ENCODE measurements around the gene ANTXR2. TPM values are rescaled to one million over a fixed set of nuclear protein-coding genes. Genes with fewer than 3 reads are reported as not detected.

ANTXR2 gene
- total and polyA plus RNA-seq, 2 donors (not counting 1 experiment from before 2014, with no cell fraction given), result 85.3 to 135 TPM

DNA sequence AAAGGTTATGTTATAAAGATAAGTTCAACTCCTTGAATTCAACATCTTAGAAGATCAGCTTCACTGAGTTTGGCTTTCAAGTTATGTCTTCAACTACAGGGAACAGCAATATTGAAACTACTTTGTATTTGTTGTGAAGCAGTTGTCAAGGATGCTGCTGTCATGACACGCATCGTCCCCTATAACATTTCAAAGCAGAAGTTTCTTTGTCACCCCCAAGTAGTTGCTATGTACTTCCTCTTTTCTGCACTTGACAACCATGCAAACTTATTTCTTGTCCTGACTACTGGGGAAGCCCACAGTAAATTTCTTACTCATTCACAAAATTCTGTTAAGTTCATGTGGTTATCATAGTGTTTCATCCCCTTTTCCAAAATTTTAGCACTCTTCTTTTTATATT lies 14.3 kb downstream of the ANTXR2 start:
- no peaks in the 10 kb centered on the region for H3K4me1 ChIP-seq (ENCODE audit: control insufficient read depth, extremely low read depth, insufficient read depth, low read length)
- no peaks in the 10 kb centered on the region for H3K9me3 ChIP-seq (ENCODE audit: control insufficient read depth, insufficient read depth, low read depth, low read length)
- TF ChIP-seq, protein P1, sequence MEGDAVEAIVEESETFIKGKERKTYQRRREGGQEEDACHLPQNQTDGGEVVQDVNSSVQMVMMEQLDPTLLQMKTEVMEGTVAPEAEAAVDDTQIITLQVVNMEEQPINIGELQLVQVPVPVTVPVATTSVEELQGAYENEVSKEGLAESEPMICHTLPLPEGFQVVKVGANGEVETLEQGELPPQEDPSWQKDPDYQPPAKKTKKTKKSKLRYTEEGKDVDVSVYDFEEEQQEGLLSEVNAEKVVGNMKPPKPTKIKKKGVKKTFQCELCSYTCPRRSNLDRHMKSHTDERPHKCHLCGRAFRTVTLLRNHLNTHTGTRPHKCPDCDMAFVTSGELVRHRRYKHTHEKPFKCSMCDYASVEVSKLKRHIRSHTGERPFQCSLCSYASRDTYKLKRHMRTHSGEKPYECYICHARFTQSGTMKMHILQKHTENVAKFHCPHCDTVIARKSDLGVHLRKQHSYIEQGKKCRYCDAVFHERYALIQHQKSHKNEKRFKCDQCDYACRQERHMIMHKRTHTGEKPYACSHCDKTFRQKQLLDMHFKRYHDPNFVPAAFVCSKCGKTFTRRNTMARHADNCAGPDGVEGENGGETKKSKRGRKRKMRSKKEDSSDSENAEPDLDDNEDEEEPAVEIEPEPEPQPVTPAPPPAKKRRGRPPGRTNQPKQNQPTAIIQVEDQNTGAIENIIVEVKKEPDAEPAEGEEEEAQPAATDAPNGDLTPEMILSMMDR (conservative IDR thresholded peaks at IDR 0.05 in 1 of 2, IDR thresholded peaks at IDR 0.05 in 1 of 2; ENCODE audit: low read depth in 1 of 2, low read length in 2 of 2), result no peak
- no peak for TF ChIP-seq EZH2 (IDR thresholded peaks at IDR 0.05; ENCODE audit: low read length, missing control alignments)
- H4K20me1 ChIP-seq (ENCODE audit: control insufficient read depth, extremely low read depth, insufficient read depth, low read length), result no peaks in the 10 kb centered on the region
- DNase-seq (ENCODE audit: low read depth in 2 of 2), result peak in 1 of 2 donors; percentile 11
- peak overlapping the region; percentile 30 for H3K27ac ChIP-seq (ENCODE audit: insufficient read depth, low read length)
- H3K79me2 ChIP-seq (ENCODE audit: control insufficient read depth, insufficient read depth, low read length), result peaks cover 26% of the 10 kb centered on the region
- no peak overlapping the region for H2AFZ ChIP-seq (ENCODE audit: low read length)
- H3K27me3 ChIP-seq (ENCODE audit: control insufficient read depth, insufficient read depth, low read length), result no peaks in the 10 kb centered on the region
- H3K4me3 ChIP-seq (replicated peaks in 1 of 4; ENCODE audit: control extremely low read depth in 1 of 4, insufficient read depth in 1 of 4, low read depth in 3 of 4, low read length in 4 of 4), result no peak overlapping the region
- no peak overlapping the region for H3K4me2 ChIP-seq (ENCODE audit: extremely low read depth, insufficient read depth, low read length)
- H3K9ac ChIP-seq (ENCODE audit: insufficient read depth, low read length), result no peak overlapping the region
- H3K36me3 ChIP-seq (ENCODE audit: control insufficient read depth, insufficient read depth, low read length), result peaks cover 11% of the 10 kb centered on the region

DNA sequence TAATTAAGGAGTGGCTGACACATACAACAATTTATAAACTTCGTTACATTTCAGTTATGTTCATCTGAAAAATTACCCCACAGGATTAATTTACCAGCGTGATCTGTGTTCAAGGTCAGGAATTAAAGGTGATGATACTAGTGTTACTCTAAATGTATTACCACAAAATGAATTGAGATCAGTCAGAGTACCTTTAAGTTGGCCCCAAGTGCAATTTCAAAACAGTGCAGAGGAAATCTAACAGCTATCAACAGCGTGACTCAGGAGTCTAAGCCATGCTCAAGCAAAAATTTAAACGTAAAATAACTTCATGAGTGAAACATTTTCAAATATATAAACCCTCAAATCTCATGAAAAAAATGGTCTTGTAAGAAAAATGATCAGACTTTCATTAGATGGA lies 18.7 kb downstream of the ANTXR2 start:
- Histone ChIP-seq H3K9me3 (ENCODE audit: control insufficient read depth, insufficient read depth, low read depth, low read length) (no peaks in the 10 kb centered on the region), H3K36me3 (ENCODE audit: control insufficient read depth, insufficient read depth, low read length) (peaks cover 9% of the 10 kb centered on the region), H4K20me1 (ENCODE audit: control insufficient read depth, extremely low read depth, insufficient read depth, low read length) (no peaks in the 10 kb centered on the region), H3K4me1 (ENCODE audit: control insufficient read depth, extremely low read depth, insufficient read depth, low read length) (no peaks in the 10 kb centered on the region), H3K4me2 (ENCODE audit: extremely low read depth, insufficient read depth, low read length) (no peak overlapping the region), H3K9ac (ENCODE audit: insufficient read depth, low read length) (no peak overlapping the region), H2AFZ (ENCODE audit: low read length) (no peak overlapping the region), H3K27ac (ENCODE audit: insufficient read depth, low read length) (no peak overlapping the region), H3K4me3 (replicated peaks in 1 of 4; ENCODE audit: control extremely low read depth in 1 of 4, insufficient read depth in 1 of 4, low read depth in 3 of 4, low read length in 4 of 4) (no peak overlapping the region), H3K27me3 (ENCODE audit: control insufficient read depth, insufficient read depth, low read length) (no peaks in the 10 kb centered on the region), H3K79me2 (ENCODE audit: control insufficient read depth, insufficient read depth, low read length) (peaks cover 11% of the 10 kb centered on the region)
- DNase-seq (ENCODE audit: low read depth in 2 of 2), result no peak
- TF ChIP-seq, protein P1 (conservative IDR thresholded peaks at IDR 0.05 in 1 of 2, IDR thresholded peaks at IDR 0.05 in 1 of 2; ENCODE audit: low read depth in 1 of 2, low read length in 2 of 2), result no peak
- TF ChIP-seq EZH2 (IDR thresholded peaks at IDR 0.05; ENCODE audit: low read length, missing control alignments), result no peak

DNA sequence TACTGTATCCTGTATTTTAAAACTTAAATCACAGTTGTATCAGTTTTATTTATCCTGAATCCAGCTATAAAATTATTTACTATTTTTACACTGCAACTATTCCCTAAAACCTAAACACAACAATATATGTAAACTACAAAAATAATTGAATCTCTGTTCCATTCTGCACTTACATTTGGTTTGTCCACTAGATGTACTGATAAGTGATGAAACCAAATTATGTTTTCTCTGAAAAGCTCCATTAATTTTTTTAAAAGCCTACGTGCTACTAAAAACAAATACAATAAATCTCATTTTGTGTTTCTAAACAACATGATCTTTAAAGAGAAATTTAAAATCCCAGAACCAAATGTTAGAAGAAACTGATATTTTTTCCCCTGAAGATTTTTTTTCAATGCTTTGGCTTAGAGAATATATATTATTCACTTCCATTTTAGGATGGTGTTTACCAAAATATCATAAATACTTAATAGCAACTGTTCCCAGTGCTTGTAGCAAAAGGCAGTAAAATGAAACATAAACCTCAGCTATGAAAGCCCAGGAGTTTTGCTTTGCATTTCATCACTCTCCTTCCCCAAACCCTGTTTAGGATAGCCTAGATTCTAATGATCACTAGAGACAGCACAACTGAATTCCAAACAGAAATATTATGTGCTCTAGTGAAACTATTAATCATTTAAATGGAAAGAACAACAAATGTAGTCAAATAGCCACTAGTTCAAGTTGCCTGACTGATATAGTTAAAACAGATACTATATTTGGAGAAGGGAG lies 19.7 kb downstream of the ANTXR2 start:
- no peaks in the 10 kb centered on the region for H3K9me3 ChIP-seq (ENCODE audit: control insufficient read depth, insufficient read depth, low read depth, low read length)
- no peak overlapping the region for H3K27ac ChIP-seq (ENCODE audit: insufficient read depth, low read length)
- no peaks in the 10 kb centered on the region for H3K27me3 ChIP-seq (ENCODE audit: control insufficient read depth, insufficient read depth, low read length)
- no peak overlapping the region for H3K9ac ChIP-seq (ENCODE audit: insufficient read depth, low read length)
- no peak overlapping the region for H2AFZ ChIP-seq (ENCODE audit: low read length)
- H3K4me3 ChIP-seq (replicated peaks in 1 of 4; ENCODE audit: control extremely low read depth in 1 of 4, insufficient read depth in 1 of 4, low read depth in 3 of 4, low read length in 4 of 4), result no peak overlapping the region
- no peak for TF ChIP-seq EZH2 (IDR thresholded peaks at IDR 0.05; ENCODE audit: low read length, missing control alignments)
- TF ChIP-seq, protein P1 (conservative IDR thresholded peaks at IDR 0.05 in 1 of 2, IDR thresholded peaks at IDR 0.05 in 1 of 2; ENCODE audit: low read depth in 1 of 2, low read length in 2 of 2), result no peak
- peaks cover 9% of the 10 kb centered on the region for H3K36me3 ChIP-seq (ENCODE audit: control insufficient read depth, insufficient read depth, low read length)
- peak in 1 of 2 donors; percentile 57 for DNase-seq (ENCODE audit: low read depth in 2 of 2)
- peaks cover 10% of the 10 kb centered on the region for H3K79me2 ChIP-seq (ENCODE audit: control insufficient read depth, insufficient read depth, low read length)
- H3K4me1 ChIP-seq (ENCODE audit: control insufficient read depth, extremely low read depth, insufficient read depth, low read length), result no peaks in the 10 kb centered on the region
- no peak overlapping the region for H3K4me2 ChIP-seq (ENCODE audit: extremely low read depth, insufficient read depth, low read length)
- H4K20me1 ChIP-seq (ENCODE audit: control insufficient read depth, extremely low read depth, insufficient read depth, low read length), result no peaks in the 10 kb centered on the region

Measured in fibroblast of lung (primary cell).